ENCODE results near the gene DOK5. TPM values are rescaled to one million over a fixed set of nuclear protein-coding genes. Genes with fewer than 3 reads are reported as not detected.

Gene DOK5
- total RNA-seq, 1 donor from 2014 or later: 14.3 TPM

DNA sequence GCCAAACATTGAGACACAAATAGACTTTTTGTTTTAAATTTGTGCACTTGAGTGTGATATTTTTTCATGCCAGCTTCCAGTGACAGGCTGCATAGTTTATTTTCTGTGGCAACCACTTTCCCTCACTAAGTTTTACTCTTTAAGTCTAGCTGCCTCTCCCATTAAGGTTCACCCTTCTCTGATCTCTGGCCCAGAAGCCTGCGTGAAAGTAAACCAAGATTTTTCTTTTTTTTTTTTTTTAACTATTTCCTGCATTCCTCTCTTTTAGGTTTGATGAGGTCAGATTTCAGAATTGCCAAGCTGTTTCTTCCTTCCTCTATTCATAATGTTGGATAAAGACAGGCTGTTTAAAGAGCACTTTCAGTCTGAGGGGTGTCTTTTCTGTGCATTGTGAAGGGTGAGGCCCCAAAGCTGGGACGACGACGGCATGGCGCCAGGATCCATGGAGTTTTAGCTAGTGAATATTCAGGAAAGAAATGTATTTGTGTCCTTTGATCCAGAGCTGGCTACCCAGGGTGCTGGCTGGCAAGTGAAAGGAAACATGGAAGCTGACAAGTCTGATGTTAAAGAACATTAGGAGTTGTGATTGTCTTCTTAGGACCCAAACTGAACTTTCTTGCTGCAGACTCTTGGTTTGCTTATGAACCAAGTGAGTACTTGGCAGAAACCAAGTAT is 50.7 kb downstream of the DOK5 start:
- H3K27ac ChIP-seq (replicated peaks): no peak overlapping the region
- intact Hi-C loops (cut with micrococcal nuclease): no loop called here
- peaks cover 11% of the 10 kb centered on the region for H3K9me3 ChIP-seq (replicated peaks)
- peaks cover 29% of the 10 kb centered on the region for H3K4me1 ChIP-seq
- TF ChIP-seq, protein P1, sequence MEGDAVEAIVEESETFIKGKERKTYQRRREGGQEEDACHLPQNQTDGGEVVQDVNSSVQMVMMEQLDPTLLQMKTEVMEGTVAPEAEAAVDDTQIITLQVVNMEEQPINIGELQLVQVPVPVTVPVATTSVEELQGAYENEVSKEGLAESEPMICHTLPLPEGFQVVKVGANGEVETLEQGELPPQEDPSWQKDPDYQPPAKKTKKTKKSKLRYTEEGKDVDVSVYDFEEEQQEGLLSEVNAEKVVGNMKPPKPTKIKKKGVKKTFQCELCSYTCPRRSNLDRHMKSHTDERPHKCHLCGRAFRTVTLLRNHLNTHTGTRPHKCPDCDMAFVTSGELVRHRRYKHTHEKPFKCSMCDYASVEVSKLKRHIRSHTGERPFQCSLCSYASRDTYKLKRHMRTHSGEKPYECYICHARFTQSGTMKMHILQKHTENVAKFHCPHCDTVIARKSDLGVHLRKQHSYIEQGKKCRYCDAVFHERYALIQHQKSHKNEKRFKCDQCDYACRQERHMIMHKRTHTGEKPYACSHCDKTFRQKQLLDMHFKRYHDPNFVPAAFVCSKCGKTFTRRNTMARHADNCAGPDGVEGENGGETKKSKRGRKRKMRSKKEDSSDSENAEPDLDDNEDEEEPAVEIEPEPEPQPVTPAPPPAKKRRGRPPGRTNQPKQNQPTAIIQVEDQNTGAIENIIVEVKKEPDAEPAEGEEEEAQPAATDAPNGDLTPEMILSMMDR (IDR thresholded peaks at IDR 0.05; ENCODE audit: borderline replicate concordance): no peak
- no peak overlapping the region for H3K4me3 ChIP-seq
- no peaks in the 10 kb centered on the region for H3K36me3 ChIP-seq
- DNase-seq: no peak
- no peaks in the 10 kb centered on the region for H3K27me3 ChIP-seq (ENCODE audit: low read depth)

DNA sequence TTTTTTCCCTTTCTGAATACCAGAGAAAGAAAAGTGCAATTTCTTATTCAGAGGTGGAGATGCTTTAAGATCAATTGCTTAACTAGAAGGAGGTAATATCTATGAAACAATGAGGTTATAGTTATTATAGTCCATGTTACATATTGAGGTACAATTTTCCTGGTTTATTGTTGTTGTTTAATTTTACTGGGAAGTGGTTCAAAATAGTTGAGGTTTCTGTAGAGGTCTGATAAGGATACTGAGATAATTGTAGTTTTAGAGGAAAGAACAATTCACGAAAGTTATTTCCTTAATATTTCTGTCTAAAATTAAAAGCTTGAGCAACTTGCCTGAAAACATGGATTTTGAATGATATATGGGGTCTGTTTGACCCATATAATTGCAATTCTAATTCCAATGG is 51.4 kb downstream of the DOK5 start:
- Histone ChIP-seq H3K27ac (replicated peaks) (no peak overlapping the region), H3K9me3 (replicated peaks) (peaks cover 11% of the 10 kb centered on the region), H3K36me3 (no peaks in the 10 kb centered on the region), H3K4me1 (peaks cover 29% of the 10 kb centered on the region), H3K4me3 (no peak overlapping the region), H3K27me3 (ENCODE audit: low read depth) (no peaks in the 10 kb centered on the region)
- TF ChIP-seq, protein P1 (IDR thresholded peaks at IDR 0.05; ENCODE audit: borderline replicate concordance): no peak
- intact Hi-C loops (cut with micrococcal nuclease): no loop called here
- no peak for DNase-seq

DNA sequence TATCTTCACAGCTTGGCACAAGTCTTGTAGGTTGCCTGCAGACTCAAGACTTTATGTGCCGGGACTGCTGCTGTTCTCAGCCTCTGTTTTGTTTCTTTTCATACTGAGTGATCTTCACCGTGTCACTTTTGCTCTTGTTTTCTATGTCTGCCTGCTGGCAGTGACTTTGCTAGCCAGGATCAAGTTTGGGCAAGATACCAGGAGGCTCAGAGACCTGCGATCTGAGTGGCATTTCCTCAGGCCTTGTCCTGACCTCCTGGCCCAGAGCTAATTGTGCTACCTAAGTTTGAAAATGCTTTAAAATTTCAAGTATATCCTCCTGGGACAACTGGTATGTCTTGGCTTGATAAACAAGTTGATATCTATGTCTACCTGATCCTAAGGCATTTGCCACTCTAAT is 57.2 kb downstream of the DOK5 start:
- no peak overlapping the region for H3K27ac ChIP-seq (replicated peaks)
- peaks cover 13% of the 10 kb centered on the region for H3K9me3 ChIP-seq (replicated peaks)
- intact Hi-C loops (cut with micrococcal nuclease): no loop called here
- H3K27me3 ChIP-seq (ENCODE audit: low read depth): no peaks in the 10 kb centered on the region
- no peak for DNase-seq
- TF ChIP-seq, protein P1 (IDR thresholded peaks at IDR 0.05; ENCODE audit: borderline replicate concordance): no peak
- H3K4me1 ChIP-seq: peaks cover 6% of the 10 kb centered on the region
- no peak overlapping the region for H3K4me3 ChIP-seq
- H3K36me3 ChIP-seq: no peaks in the 10 kb centered on the region

DNA sequence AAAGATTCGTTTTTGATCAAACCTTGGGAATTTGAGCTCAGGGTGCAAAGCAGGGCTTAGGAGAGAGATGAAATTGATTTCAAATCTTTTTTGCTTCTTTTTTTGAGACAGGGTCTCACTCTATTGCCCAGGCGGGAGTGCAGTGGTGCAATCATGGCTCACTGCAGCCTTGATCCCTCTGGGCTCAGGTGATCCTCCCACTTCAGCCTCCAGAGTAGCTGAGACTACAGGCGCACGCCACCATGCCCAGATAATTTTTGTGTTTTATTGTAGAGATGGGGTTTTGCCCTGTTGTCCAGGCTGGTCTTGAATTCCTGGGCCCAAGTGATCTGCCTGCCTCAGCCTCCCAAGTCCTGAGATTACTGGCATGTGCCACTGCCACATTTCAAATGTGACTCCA is 58.7 kb downstream of the DOK5 start:
- Histone ChIP-seq H3K9me3 (replicated peaks) (peaks cover 29% of the 10 kb centered on the region), H3K4me3 (no peak overlapping the region), H3K27ac (replicated peaks) (no peak overlapping the region), H3K27me3 (ENCODE audit: low read depth) (no peaks in the 10 kb centered on the region), H3K36me3 (no peaks in the 10 kb centered on the region), H3K4me1 (peaks cover 6% of the 10 kb centered on the region)
- DNase-seq: no peak
- TF ChIP-seq, protein P1 (IDR thresholded peaks at IDR 0.05; ENCODE audit: borderline replicate concordance): no peak
- intact Hi-C loops (cut with micrococcal nuclease): no loop called here

DNA sequence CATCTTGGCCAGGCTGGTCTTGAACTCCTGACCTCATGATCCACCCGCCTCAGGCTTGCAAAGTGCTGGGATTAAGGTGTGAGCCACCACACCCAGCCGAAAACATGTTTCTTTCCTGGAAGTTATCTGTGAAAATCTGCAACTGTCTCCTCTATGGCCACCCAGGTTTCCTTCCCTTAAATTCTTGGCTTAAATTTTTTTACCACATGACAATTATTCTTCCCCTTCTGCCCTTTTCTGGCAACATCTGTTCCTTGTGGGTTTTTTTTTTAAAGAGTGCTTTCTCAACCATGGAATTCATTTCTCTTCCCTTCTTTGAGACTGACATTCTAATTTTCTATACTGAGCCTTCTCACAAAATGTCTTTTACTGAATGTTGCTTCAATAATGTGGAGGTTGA is 59.6 kb downstream of the DOK5 start:
- Histone ChIP-seq H3K27ac (replicated peaks) (no peak overlapping the region), H3K36me3 (no peaks in the 10 kb centered on the region), H3K9me3 (replicated peaks) (peaks cover 32% of the 10 kb centered on the region), H3K27me3 (ENCODE audit: low read depth) (no peaks in the 10 kb centered on the region), H3K4me3 (no peak overlapping the region), H3K4me1 (peaks cover 6% of the 10 kb centered on the region)
- DNase-seq: no peak
- TF ChIP-seq, protein P1 (IDR thresholded peaks at IDR 0.05; ENCODE audit: borderline replicate concordance): no peak
- intact Hi-C loops (cut with micrococcal nuclease): no loop called here

Measured in left ventricle myocardium inferior (tissue), 1 donor.